T-cell (primary cell): Measurements from ENCODE around the gene KDM2B. TPM values are rescaled to one million over a fixed set of nuclear protein-coding genes. Genes with fewer than 3 reads are reported as not detected.
A peak's percentile ranks its signal among the peaks of the same experiment; 100 is the strongest.

Source experiments
- ATAC-seq, 4 experiments: fragments of 200-7000 bp in 3 of 4; fragments of 150-1000 bp in 1 of 4; cut with Tn5 transposase; replicated peaks in 1 of 4; 1 replicate in 3 of 4; 2 replicates in 1 of 4; pipeline ENCODE4 v1.10.0; 2021; ENCODE audit warnings: moderate library complexity in 3 of 4, mild to moderate bottlenecking in 2 of 4, moderate number of reproducible peaks in 1 of 4
- CTCF ChIA-PET, 2 donors: fragments of 300-600 bp; sonication (Branson Sonifier 250); formaldehyde crosslinking; loops; one replicate each; lab custom pipeline; 2022; ENCODE audit warnings: antibody characterized with exemption in 2 of 2; lab: Charles Lee
- POLR2A ChIA-PET, 2 donors: fragments of 300-600 bp; sonication (Branson Sonifier 250); formaldehyde crosslinking; loops; one replicate each; lab custom pipeline; 2022; ENCODE audit warnings: antibody characterized with exemption in 2 of 2; lab: Charles Lee
- DNase-seq, 35 experiments: peaks; one replicate each; pipeline versions ENCODE4 v3.0.0 to v3.0.0-alpha.2; 2013 to 2023
- H3K27ac ChIP-seq: one replicate; pipeline ENCODE4 v1.5.1; 2013; ENCODE audit warnings: low read length
- H3K27me3 ChIP-seq, 2 experiments: replicated peaks in 1 of 2; 1 replicate in 1 of 2; 2 replicates in 1 of 2; pipeline versions ENCODE4 v1.6.1 to v1.7.0; 2013; ENCODE audit warnings: low read length in 1 of 2, mixed read lengths in 1 of 2; ENCODE audit not compliant: control insufficient read depth in 2 of 2, insufficient read depth in 2 of 2; ENCODE audit errors: extremely low read depth in 1 of 2
- H3K36me3 ChIP-seq, 2 donors: 1 replicate in 1 of 2; 2 replicates in 1 of 2; pipeline versions ENCODE4 v1.6.1 to v1.7.0; 2013; ENCODE audit warnings: low read length in 1 of 2; ENCODE audit not compliant: control insufficient read depth in 2 of 2, insufficient read depth in 1 of 2; ENCODE audit errors: extremely low read depth in 1 of 2
- H3K4me1 ChIP-seq, 2 experiments: 1 replicate in 1 of 2; 2 replicates in 1 of 2; pipeline versions ENCODE4 v1.6.1 to v1.7.0; 2013; ENCODE audit warnings: low read length in 2 of 2, mixed read lengths in 1 of 2; ENCODE audit not compliant: insufficient read depth in 2 of 2, control insufficient read depth in 1 of 2; ENCODE audit errors: extremely low read depth in 1 of 2
- H3K4me3 ChIP-seq, 2 donors: 1 replicate in 1 of 2; 2 replicates in 1 of 2; pipeline versions ENCODE4 v1.5.1 to v1.7.0; 2013; ENCODE audit warnings: mild to moderate bottlenecking in 2 of 2, low read length in 1 of 2, moderate library complexity in 1 of 2; ENCODE audit not compliant: control insufficient read depth in 1 of 2; ENCODE audit errors: extremely low read depth in 1 of 2
- H3K9me3 ChIP-seq: 2 replicates; pipeline ENCODE4 v1.7.0; 2013
- H3K27ac Mint-ChIP-seq, 2 donors: one replicate each; pipeline ENCODE4 v1.8.0; 2020 to 2021; ENCODE audit warnings: mild to moderate bottlenecking in 2 of 2, mixed read lengths in 2 of 2
- H3K27me3 Mint-ChIP-seq, 2 donors: one replicate each; pipeline ENCODE4 v1.8.0; 2021 to 2022; ENCODE audit warnings: mixed read lengths in 2 of 2
- H3K36me3 Mint-ChIP-seq: one replicate; pipeline ENCODE4 v1.8.0; 2021; ENCODE audit warnings: mixed read lengths
- H3K4me1 Mint-ChIP-seq, 3 donors: one replicate each; pipeline ENCODE4 v1.8.0; 2020 to 2022; ENCODE audit warnings: mixed read lengths in 3 of 3, mild to moderate bottlenecking in 1 of 3
- H3K4me3 Mint-ChIP-seq, 3 donors: one replicate each; pipeline ENCODE4 v1.8.0; 2020 to 2022; ENCODE audit warnings: mild to moderate bottlenecking in 3 of 3, mixed read lengths in 3 of 3, moderate library complexity in 3 of 3
- H3K9me3 Mint-ChIP-seq, 3 donors: one replicate each; pipeline ENCODE4 v1.8.0; 2020 to 2022; ENCODE audit warnings: mixed read lengths in 3 of 3
- WGBS: methylation state at CpG from one replicate; pipeline ENCODE4 v1.1.5; 2013; ENCODE audit warnings: missing lambda C conversion rate; ENCODE audit not compliant: insufficient coverage; 5-methylcytosine and 5-hydroxymethylcytosine counted together
- total RNA-seq, 35 experiments: library from RNA in 6 of 35; stranded (reverse) in 6 of 35; fragments of 120-200 nt in 1 of 35; gene quantifications; one replicate each; pipeline versions ENCODE4 v1.2.1 to v1.2.4 and lab custom pipeline; 2013 to 2026

KDM2B gene
- total RNA-seq, 5 donors from 2014 or later (not counting 1 experiment from before 2014, with no cell fraction given) = 74.1 to 102 (median 95.8) TPM

GRCh38 chr12:121501946-121502345 is 78.9 kb downstream of the KDM2B start:
- ATAC-seq (no peak), DNase-seq (peak in 1 of 35 experiments; percentile 25)
- CTCF ChIA-PET = interaction anchor here in 1 of 2 donors (1.0 kb wide), 1 partner anchor 170 kb away, joined by 3 read pairs; no protein-coding TSS in a partner anchor
- Mint-ChIP-seq H3K27me3 (no peaks in the 10 kb centered on the region), H3K4me1 (peaks cover 6 to 21% (median 15%) of the 10 kb centered on the region in 3 donors), H3K36me3 (peaks cover 9% of the 10 kb centered on the region), H3K4me3 (no peak overlapping the region), H3K9me3 (no peaks in the 10 kb centered on the region), H3K27ac (no peak overlapping the region)
- WGBS = 80% methylated on average over 4 of the region's 9 CpGs
- H3K36me3 ChIP-seq = peaks cover 0 to 13% of the 10 kb centered on the region in 2 donors
- POLR2A ChIA-PET = interaction anchor here in 1 of 2 donors (0.6 kb wide), 1 partner anchor 33 kb away, joined by 5 read pairs; no protein-coding TSS in a partner anchor
- H3K4me3 ChIP-seq = no peak overlapping the region
- H3K9me3 ChIP-seq = no peaks in the 10 kb centered on the region
- peaks cover 0 to 23% of the 10 kb centered on the region in 2 experiments for H3K4me1 ChIP-seq
- H3K27me3 ChIP-seq = no peaks in the 10 kb centered on the region
- H3K27ac ChIP-seq = no peak overlapping the region

- H3K27me3 Mint-ChIP-seq = no peaks in the 10 kb centered on the region
- no peaks in the 10 kb centered on the region for H3K9me3 ChIP-seq
- H3K36me3 ChIP-seq = peaks cover 0 to 10% of the 10 kb centered on the region in 2 donors
- H3K4me3 ChIP-seq = no peak overlapping the region
- ChIA-PET CTCF (interaction anchor here (0.6 to 1.1 kb wide), 4 partner anchors 52 to 182 kb away, joined by 3 to 4 read pairs (median 3); no protein-coding TSS in a partner anchor), POLR2A (no interaction called here)
- H3K27ac ChIP-seq = no peak overlapping the region
- DNase-seq = peak; percentile 32 to 86 (median 66)
- ATAC-seq = peak; percentile 81 to 88 (median 82)
- H3K9me3 Mint-ChIP-seq = no peaks in the 10 kb centered on the region
- no peak overlapping the region for H3K4me3 Mint-ChIP-seq
- H3K4me1 Mint-ChIP-seq = peaks cover 9 to 23% (median 23%) of the 10 kb centered on the region in 3 donors
- H3K27ac Mint-ChIP-seq = peak overlapping the region in 1 of 2 donors; percentile 22
- no peaks in the 10 kb centered on the region for H3K27me3 ChIP-seq
- H3K4me1 ChIP-seq = peaks cover 0 to 36% of the 10 kb centered on the region in 2 experiments
- 83% methylated on average over 12 of the region's 21 CpGs for WGBS
- peaks cover 3% of the 10 kb centered on the region for H3K36me3 Mint-ChIP-seq
These were observed 80.7 kb downstream of the KDM2B start for GRCh38 chr12:121499929-121500793.

GRCh38 chr12:121495746-121496145 is 85.1 kb downstream of the KDM2B start:
- H3K27ac Mint-ChIP-seq = peak overlapping the region in 1 of 2 donors; percentile 11
- H3K4me3 Mint-ChIP-seq = no peak overlapping the region
- Histone ChIP-seq H3K4me3 (no peak overlapping the region), H3K27ac (no peak overlapping the region), H3K36me3 (peaks cover 0 to 18% of the 10 kb centered on the region in 2 donors), H3K9me3 (no peaks in the 10 kb centered on the region), H3K27me3 (no peaks in the 10 kb centered on the region), H3K4me1 (peaks cover 9 to 41% of the 10 kb centered on the region in 2 experiments)
- POLR2A ChIA-PET = no interaction called here
- DNase-seq (no peak), ATAC-seq (no peak)
- H3K27me3 Mint-ChIP-seq = no peaks in the 10 kb centered on the region
- WGBS = 95% methylated on average over 8 of the region's 8 CpGs
- H3K9me3 Mint-ChIP-seq = no peaks in the 10 kb centered on the region
- H3K36me3 Mint-ChIP-seq = peaks cover 4% of the 10 kb centered on the region
- peaks cover 21 to 28% (median 22%) of the 10 kb centered on the region in 3 donors for H3K4me1 Mint-ChIP-seq
- CTCF ChIA-PET = interaction anchor here (0.6 to 1.1 kb wide), 8 partner anchors 10 to 463 kb away, joined by 3 to 7 read pairs (median 3); no protein-coding TSS in a partner anchor

- POLR2A ChIA-PET = interaction anchor here in 1 of 2 donors (0.5 kb wide), 1 partner anchor 177 kb away, joined by 6 read pairs; no protein-coding TSS in a partner anchor
These were observed 86.6 kb downstream of the KDM2B start for GRCh38 chr12:121494093-121494787.

GRCh38 chr12:121490401-121491281 is 90.2 kb downstream of the KDM2B start:
- Mint-ChIP-seq H3K27ac (peak overlapping the region in 1 of 2 donors; percentile 34), H3K27me3 (no peaks in the 10 kb centered on the region), H3K9me3 (no peaks in the 10 kb centered on the region), H3K4me3 (peak overlapping the region in 1 of 3 donors; percentile 11), H3K4me1 (peaks cover 14 to 21% (median 18%) of the 10 kb centered on the region in 3 donors), H3K36me3 (peaks cover 8% of the 10 kb centered on the region)
- Histone ChIP-seq H3K4me3 (no peak overlapping the region), H3K27ac (no peak overlapping the region), H3K9me3 (no peaks in the 10 kb centered on the region), H3K27me3 (no peaks in the 10 kb centered on the region), H3K4me1 (peaks cover 11 to 23% of the 10 kb centered on the region in 2 experiments), H3K36me3 (peaks cover 5 to 33% of the 10 kb centered on the region in 2 donors)
- ChIA-PET CTCF (no interaction called here), POLR2A (interaction anchor here in 1 of 2 donors (0.7 kb wide), 1 partner anchor 27 kb away, joined by 10 read pairs; no protein-coding TSS in a partner anchor)
- no peak for DNase-seq
- ATAC-seq = peak in 3 of 4 experiments; percentile 16 to 38 (median 24)
- 46% methylated on average over 7 of the region's 15 CpGs for WGBS

More at GRCh38 chr12:121494093-121494787, 86.6 kb downstream of the KDM2B start:
- peaks cover 5 to 31% of the 10 kb centered on the region in 2 donors for H3K36me3 ChIP-seq
- CTCF ChIA-PET = interaction anchor here (0.5 to 1.7 kb wide), 11 partner anchors 10 to 554 kb away, joined by 3 to 6 read pairs (median 3); no protein-coding TSS in a partner anchor
- Mint-ChIP-seq H3K4me1 (peaks cover 21 to 28% (median 22%) of the 10 kb centered on the region in 3 donors), H3K36me3 (peaks cover 8% of the 10 kb centered on the region), H3K9me3 (no peaks in the 10 kb centered on the region), H3K27me3 (no peaks in the 10 kb centered on the region), H3K27ac (no peak overlapping the region), H3K4me3 (no peak overlapping the region)
- ATAC-seq = peak in 3 of 4 experiments; percentile 55 to 66 (median 60)
- peak; percentile 6 to 80 (median 54) for DNase-seq
- H3K27ac ChIP-seq = no peak overlapping the region
- 87% methylated on average over 9 of the region's 19 CpGs for WGBS
- H3K4me3 ChIP-seq = no peak overlapping the region
- no peaks in the 10 kb centered on the region for H3K27me3 ChIP-seq
- no peaks in the 10 kb centered on the region for H3K9me3 ChIP-seq
- H3K4me1 ChIP-seq = peaks cover 11 to 39% of the 10 kb centered on the region in 2 experiments
